ENCODE results near the gene GAGE2A. TPM values are rescaled to one million over a fixed set of nuclear protein-coding genes. Genes with fewer than 3 reads are reported as not detected.
"Not testable (repeated sequence)": the region's sequence is repeated elsewhere in the genome, so short reads cannot be mapped to it uniquely, and the experiment has no call there.

GAGE2A gene
- polyA plus RNA-seq, 1 donor = not detected

GRCh38 chrX:49598720-49599119 is 9.4 kb downstream of the GAGE2A start, which contains the start of gene GAGE1:
GAGE1 (plus strand) TSS chrX:49599020; CDS start chrX:49600175, 1,155 bp downstream.
- H3K27ac ChIP-seq (ENCODE audit: low read length); DNase-seq; H3K4me1 ChIP-seq (ENCODE audit: control insufficient read depth, insufficient read depth, low read length); H3K36me3 ChIP-seq (ENCODE audit: control insufficient read depth, insufficient read depth, low read length); H3K9me3 ChIP-seq (ENCODE audit: control insufficient read depth, low read depth, low read length); H3K27me3 ChIP-seq (ENCODE audit: control insufficient read depth, insufficient read depth, low read length); H3K4me3 ChIP-seq (ENCODE audit: low read length): not testable (repeated sequence)
- no CpG with 5 or more reads among the region's 16 CpGs for WGBS (ENCODE audit: insufficient coverage, low lambda C conversion rate)

GRCh38 chrX:49610718-49611310 is 21.5 kb downstream of the GAGE2A start:
- Histone ChIP-seq H3K27ac (ENCODE audit: low read length) (no peak overlapping the region), H3K9me3 (ENCODE audit: control insufficient read depth, low read depth, low read length) (no peaks in the 10 kb centered on the region), H3K36me3 (ENCODE audit: control insufficient read depth, insufficient read depth, low read length) (no peaks in the 10 kb centered on the region), H3K4me3 (ENCODE audit: low read length) (no peak overlapping the region), H3K4me1 (ENCODE audit: control insufficient read depth, insufficient read depth, low read length) (no peaks in the 10 kb centered on the region), H3K27me3 (ENCODE audit: control insufficient read depth, insufficient read depth, low read length) (no peaks in the 10 kb centered on the region)
- no CpG with 5 or more reads among the region's 7 CpGs for WGBS (ENCODE audit: insufficient coverage, low lambda C conversion rate)
- DNase-seq = no peak

GRCh38 chrX:49618574-49618973 is 29.3 kb downstream of the GAGE2A start:
- no peaks in the 10 kb centered on the region for H3K4me1 ChIP-seq (ENCODE audit: control insufficient read depth, insufficient read depth, low read length)
- DNase-seq = no peak
- no peak overlapping the region for H3K4me3 ChIP-seq (ENCODE audit: low read length)
- H3K27ac ChIP-seq (ENCODE audit: low read length) = no peak overlapping the region
- H3K36me3 ChIP-seq (ENCODE audit: control insufficient read depth, insufficient read depth, low read length) = no peaks in the 10 kb centered on the region
- H3K9me3 ChIP-seq (ENCODE audit: control insufficient read depth, low read depth, low read length) = no peaks in the 10 kb centered on the region
- H3K27me3 ChIP-seq (ENCODE audit: control insufficient read depth, insufficient read depth, low read length) = no peaks in the 10 kb centered on the region
- WGBS (ENCODE audit: insufficient coverage, low lambda C conversion rate) = no CpG with 5 or more reads among the region's 2 CpGs

GRCh38 chrX:49627086-49627777 is 37.9 kb downstream of the GAGE2A start:
- no peaks in the 10 kb centered on the region for H3K36me3 ChIP-seq (ENCODE audit: control insufficient read depth, insufficient read depth, low read length)
- DNase-seq = no peak
- H3K9me3 ChIP-seq (ENCODE audit: control insufficient read depth, low read depth, low read length) = no peaks in the 10 kb centered on the region
- no peak overlapping the region for H3K4me3 ChIP-seq (ENCODE audit: low read length)
- WGBS (ENCODE audit: insufficient coverage, low lambda C conversion rate) = no CpG with 5 or more reads among the region's 33 CpGs
- no peaks in the 10 kb centered on the region for H3K4me1 ChIP-seq (ENCODE audit: control insufficient read depth, insufficient read depth, low read length)
- H3K27ac ChIP-seq (ENCODE audit: low read length) = no peak overlapping the region
- H3K27me3 ChIP-seq (ENCODE audit: control insufficient read depth, insufficient read depth, low read length) = no peaks in the 10 kb centered on the region

GRCh38 chrX:49644991-49645637 is 55.8 kb downstream of the GAGE2A start:
- H3K9me3 ChIP-seq (ENCODE audit: control insufficient read depth, low read depth, low read length) = no peaks in the 10 kb centered on the region
- H3K27ac ChIP-seq (ENCODE audit: low read length) = no peak overlapping the region
- no peaks in the 10 kb centered on the region for H3K4me1 ChIP-seq (ENCODE audit: control insufficient read depth, insufficient read depth, low read length)
- no CpG with 5 or more reads among the region's 8 CpGs for WGBS (ENCODE audit: insufficient coverage, low lambda C conversion rate)
- no peaks in the 10 kb centered on the region for H3K27me3 ChIP-seq (ENCODE audit: control insufficient read depth, insufficient read depth, low read length)
- H3K36me3 ChIP-seq (ENCODE audit: control insufficient read depth, insufficient read depth, low read length) = no peaks in the 10 kb centered on the region
- H3K4me3 ChIP-seq (ENCODE audit: low read length) = no peak overlapping the region
- no peak for DNase-seq

Other genes with a start within 250 kb of the GAGE2A start
- not detected for gene GAGE12C, start 57.3 kb upstream of the GAGE2A start, polyA plus RNA-seq
- gene GAGE12D, start 47.8 kb upstream of the GAGE2A start, polyA plus RNA-seq = not detected
- gene GAGE12E, start 38.2 kb upstream of the GAGE2A start, polyA plus RNA-seq = not detected
- not detected for gene GAGE12F, start 28.7 kb upstream of the GAGE2A start, polyA plus RNA-seq
- not detected for gene GAGE12G, start 19.1 kb upstream of the GAGE2A start, polyA plus RNA-seq
- gene GAGE12H, start 9.5 kb upstream of the GAGE2A start, polyA plus RNA-seq = not detected
- not detected for gene GAGE1, start 9.5 kb downstream of the GAGE2A start, polyA plus RNA-seq
- not detected for gene PAGE1, start 106.5 kb downstream of the GAGE2A start, polyA plus RNA-seq
- gene PAGE4, start 239.8 kb downstream of the GAGE2A start, polyA plus RNA-seq = not detected